ENCODE results near the gene MRAS. TPM values are rescaled to one million over a fixed set of nuclear protein-coding genes. Genes with fewer than 3 reads are reported as not detected.

The MRAS gene
- total RNA-seq, 4 donors from 2014 or later = 35.6 to 59.2 (median 45.8) TPM

- intact Hi-C loops (cut with DNase I) = no loop called here
- no peak overlapping the region for H3K4me3 ChIP-seq
- 89% methylated on average over 2 of the region's 2 CpGs for WGBS
- DNase-seq (ENCODE audit: extremely low spot score) = no peak
- no peaks in the 10 kb centered on the region for H3K9me3 ChIP-seq
- H3K4me1 ChIP-seq = peaks cover 0 to 6% (median 3%) of the 10 kb centered on the region in 4 donors
- TF ChIP-seq POLR2AphosphoS5 (IDR thresholded peaks at IDR 0.05) (no peak), EP300 (IDR thresholded peaks at IDR 0.05) (no peak), CTCF (IDR thresholded peaks at IDR 0.05) (no peak), POLR2A (IDR thresholded peaks at IDR 0.05; ENCODE audit: low read depth) (no peak)
- H3K27me3 ChIP-seq = peaks cover 0 to 1% (median 0%) of the 10 kb centered on the region in 4 donors
- H3K36me3 ChIP-seq = no peaks in the 10 kb centered on the region
- no peak overlapping the region for H3K27ac ChIP-seq (replicated peaks in 1 of 4)
These were observed 94.7 kb downstream of the MRAS start for GRCh38 chr3:138443091-138443490.

GRCh38 chr3:138443521-138444503 lies 95.4 kb downstream of the MRAS start:
- H3K4me3 ChIP-seq = no peak overlapping the region
- DNase-seq (ENCODE audit: extremely low spot score) = no peak
- H3K27me3 ChIP-seq = no peaks in the 10 kb centered on the region
- TF ChIP-seq POLR2AphosphoS5 (IDR thresholded peaks at IDR 0.05) = no peak
- no peak for TF ChIP-seq CTCF (IDR thresholded peaks at IDR 0.05)
- no peak for TF ChIP-seq EP300 (IDR thresholded peaks at IDR 0.05)
- no peak for TF ChIP-seq POLR2A (IDR thresholded peaks at IDR 0.05; ENCODE audit: low read depth)
- H3K27ac ChIP-seq (replicated peaks in 1 of 4) = no peak overlapping the region
- no peaks in the 10 kb centered on the region for H3K36me3 ChIP-seq
- intact Hi-C loops (cut with DNase I) = no loop called here
- WGBS = 91% methylated on average over 12 of the region's 14 CpGs
- H3K4me1 ChIP-seq = peaks cover 0 to 6% (median 3%) of the 10 kb centered on the region in 4 donors
- no peaks in the 10 kb centered on the region for H3K9me3 ChIP-seq

- DNase-seq (ENCODE audit: extremely low spot score) = no peak
- Histone ChIP-seq H3K9me3 (no peaks in the 10 kb centered on the region), H3K27ac (replicated peaks in 1 of 4) (no peak overlapping the region), H3K4me1 (peaks cover 0 to 5% (median 2%) of the 10 kb centered on the region in 4 donors), H3K4me3 (no peak overlapping the region), H3K36me3 (no peaks in the 10 kb centered on the region), H3K27me3 (no peaks in the 10 kb centered on the region)
- WGBS = no CpG with 5 or more reads among the region's 7 CpGs
- intact Hi-C loops (cut with DNase I) = no loop called here
- TF ChIP-seq POLR2A (IDR thresholded peaks at IDR 0.05; ENCODE audit: low read depth) (no peak), POLR2AphosphoS5 (IDR thresholded peaks at IDR 0.05) (no peak), CTCF (IDR thresholded peaks at IDR 0.05) (no peak), EP300 (IDR thresholded peaks at IDR 0.05) (no peak)
These were observed 96.9 kb downstream of the MRAS start for GRCh38 chr3:138445236-138445635.

- TF ChIP-seq CTCF (IDR thresholded peaks at IDR 0.05) (no peak), POLR2AphosphoS5 (IDR thresholded peaks at IDR 0.05) (no peak), EP300 (IDR thresholded peaks at IDR 0.05) (no peak), POLR2A (IDR thresholded peaks at IDR 0.05; ENCODE audit: low read depth) (no peak)
- H3K4me3 ChIP-seq = no peak overlapping the region
- 92% methylated on average over 4 of the region's 4 CpGs for WGBS
- no peak for DNase-seq (ENCODE audit: extremely low spot score)
- intact Hi-C loops (cut with DNase I) = no loop called here
- no peaks in the 10 kb centered on the region for H3K36me3 ChIP-seq
- no peaks in the 10 kb centered on the region for H3K27me3 ChIP-seq
- H3K4me1 ChIP-seq = peaks cover 0 to under 1% (median 0%) of the 10 kb centered on the region in 4 donors
- H3K9me3 ChIP-seq = no peaks in the 10 kb centered on the region
- H3K27ac ChIP-seq (replicated peaks in 1 of 4) = no peak overlapping the region
These were observed 97.3 kb downstream of the MRAS start for GRCh38 chr3:138445654-138446053.

All from esophagus muscularis mucosa (tissue), 4 donors.